DOHH2 (cell line): ENCODE measurements around the gene BRICD5.

Source experiments
- H3F3A ChIP-seq: fragments of 200-600 bp; sonication (generic), shearing (Covaris generic); 2 replicates; pipeline ENCODE4 v1.6.0; 2016; ENCODE audit warnings: antibody characterized with exemption, mild to moderate bottlenecking; ENCODE audit not compliant: control insufficient read depth, insufficient read depth
- H3K27ac ChIP-seq: fragments of 200-600 bp; sonication (generic); 2 replicates; pipeline ENCODE4 v1.5.1; 2014; ENCODE audit warnings: low read depth, mild to moderate bottlenecking, low read length, moderate library complexity
- H3K27me3 ChIP-seq: fragments of 200-600 bp; sonication (generic); 2 replicates; pipeline ENCODE4 v1.6.1; 2014; ENCODE audit warnings: mild to moderate bottlenecking, low read length, mixed read lengths; ENCODE audit not compliant: control insufficient read depth
- H3K36me3 ChIP-seq: fragments of 200-600 bp; sonication (generic); 2 replicates; pipeline ENCODE4 v1.6.1; 2014; ENCODE audit warnings: mild to moderate bottlenecking, low read length, moderate library complexity, mixed read lengths; ENCODE audit not compliant: control insufficient read depth
- H3K4me1 ChIP-seq: fragments of 200-600 bp; sonication (generic); 2 replicates; pipeline ENCODE4 v1.6.1; 2014; ENCODE audit warnings: mild to moderate bottlenecking, low read length, mixed read lengths; ENCODE audit not compliant: control insufficient read depth
- H3K4me2 ChIP-seq: fragments of 200-600 bp; sonication (generic); 2 replicates; pipeline ENCODE4 v1.6.0; 2014; ENCODE audit warnings: mild to moderate bottlenecking, low read length, moderate library complexity
- H3K4me3 ChIP-seq: fragments of 200-600 bp; sonication (generic); 2 replicates; pipeline ENCODE4 v1.5.1; 2014; ENCODE audit warnings: mild to moderate bottlenecking, low read length, mixed read lengths
- H3K79me2 ChIP-seq: fragments of 200-600 bp; sonication (generic); 2 replicates; pipeline ENCODE4 v1.6.1; 2014; ENCODE audit warnings: mild to moderate bottlenecking, low read length, mixed read lengths; ENCODE audit not compliant: control insufficient read depth
- H3K9me2 ChIP-seq: fragments of 200-600 bp; sonication (generic); replicated peaks from 2 replicates; pipeline ENCODE4 v1.6.1; 2014; ENCODE audit warnings: mild to moderate bottlenecking, low read length, mixed read lengths; ENCODE audit not compliant: control insufficient read depth
- H3K9me3 ChIP-seq: fragments of 200-600 bp; sonication (generic); 2 replicates; pipeline ENCODE4 v1.6.1; 2014; ENCODE audit warnings: antibody characterized with exemption, low read length, mixed read lengths; ENCODE audit not compliant: control insufficient read depth, insufficient read depth
- H4K20me1 ChIP-seq: fragments of 200-600 bp; sonication (generic); 2 replicates; pipeline ENCODE4 v1.6.0; 2014; ENCODE audit warnings: low read depth, mild to moderate bottlenecking, antibody characterized with exemption, low read length, moderate library complexity; ENCODE audit not compliant: control insufficient read depth, insufficient read depth
- EZH2phosphoT487 ChIP-seq: fragments of 200-600 bp; sonication (generic); IDR thresholded peaks from 2 replicates; pipeline ENCODE4 v1.6.1; 2017; ENCODE audit warnings: borderline replicate concordance, mild to moderate bottlenecking, antibody characterized with exemption, low read length, moderate library complexity, mixed read lengths
- TF ChIP-seq, protein P1 (sequence below): fragments of 200-600 bp; sonication (generic); IDR thresholded peaks from one replicate; pipeline ENCODE4 v1.5.1; 2014; ENCODE audit warnings: antibody characterized with exemption, mild to moderate bottlenecking, low read depth, low read length; ENCODE audit not compliant: poor library complexity, severe bottlenecking

BRICD5 gene

DNA sequence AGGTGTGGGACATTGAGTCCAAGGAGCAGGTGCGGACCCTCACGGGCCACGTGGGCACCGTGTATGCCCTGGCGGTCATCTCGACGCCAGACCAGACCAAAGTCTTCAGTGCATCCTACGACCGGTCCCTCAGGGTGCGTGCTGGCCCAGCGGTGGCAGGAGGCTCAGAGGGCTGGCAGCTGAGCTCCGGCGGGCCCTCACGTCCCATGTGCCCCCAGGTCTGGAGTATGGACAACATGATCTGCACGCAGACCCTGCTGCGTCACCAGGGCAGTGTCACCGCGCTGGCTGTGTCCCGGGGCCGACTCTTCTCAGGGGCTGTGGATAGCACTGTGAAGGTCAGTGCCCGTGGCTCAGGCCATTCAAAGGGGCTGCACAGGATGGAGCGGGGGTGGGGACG is 34.6 kb downstream of the BRICD5 start:
- no peaks in the 10 kb centered on the region for H3K9me3 ChIP-seq
- no peak overlapping the region for H3K4me2 ChIP-seq
- TF ChIP-seq, protein P1, sequence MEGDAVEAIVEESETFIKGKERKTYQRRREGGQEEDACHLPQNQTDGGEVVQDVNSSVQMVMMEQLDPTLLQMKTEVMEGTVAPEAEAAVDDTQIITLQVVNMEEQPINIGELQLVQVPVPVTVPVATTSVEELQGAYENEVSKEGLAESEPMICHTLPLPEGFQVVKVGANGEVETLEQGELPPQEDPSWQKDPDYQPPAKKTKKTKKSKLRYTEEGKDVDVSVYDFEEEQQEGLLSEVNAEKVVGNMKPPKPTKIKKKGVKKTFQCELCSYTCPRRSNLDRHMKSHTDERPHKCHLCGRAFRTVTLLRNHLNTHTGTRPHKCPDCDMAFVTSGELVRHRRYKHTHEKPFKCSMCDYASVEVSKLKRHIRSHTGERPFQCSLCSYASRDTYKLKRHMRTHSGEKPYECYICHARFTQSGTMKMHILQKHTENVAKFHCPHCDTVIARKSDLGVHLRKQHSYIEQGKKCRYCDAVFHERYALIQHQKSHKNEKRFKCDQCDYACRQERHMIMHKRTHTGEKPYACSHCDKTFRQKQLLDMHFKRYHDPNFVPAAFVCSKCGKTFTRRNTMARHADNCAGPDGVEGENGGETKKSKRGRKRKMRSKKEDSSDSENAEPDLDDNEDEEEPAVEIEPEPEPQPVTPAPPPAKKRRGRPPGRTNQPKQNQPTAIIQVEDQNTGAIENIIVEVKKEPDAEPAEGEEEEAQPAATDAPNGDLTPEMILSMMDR: no peak
- TF ChIP-seq EZH2phosphoT487: no peak
- H3K79me2 ChIP-seq: no peaks in the 10 kb centered on the region
- peaks cover 62% of the 10 kb centered on the region for H3K36me3 ChIP-seq
- no peaks in the 10 kb centered on the region for H3F3A ChIP-seq
- no peaks in the 10 kb centered on the region for H4K20me1 ChIP-seq
- no peak overlapping the region for H3K27ac ChIP-seq
- H3K4me1 ChIP-seq: no peaks in the 10 kb centered on the region
- H3K4me3 ChIP-seq: no peak overlapping the region
- H3K27me3 ChIP-seq: no peaks in the 10 kb centered on the region
- no peaks in the 10 kb centered on the region for H3K9me2 ChIP-seq

DNA sequence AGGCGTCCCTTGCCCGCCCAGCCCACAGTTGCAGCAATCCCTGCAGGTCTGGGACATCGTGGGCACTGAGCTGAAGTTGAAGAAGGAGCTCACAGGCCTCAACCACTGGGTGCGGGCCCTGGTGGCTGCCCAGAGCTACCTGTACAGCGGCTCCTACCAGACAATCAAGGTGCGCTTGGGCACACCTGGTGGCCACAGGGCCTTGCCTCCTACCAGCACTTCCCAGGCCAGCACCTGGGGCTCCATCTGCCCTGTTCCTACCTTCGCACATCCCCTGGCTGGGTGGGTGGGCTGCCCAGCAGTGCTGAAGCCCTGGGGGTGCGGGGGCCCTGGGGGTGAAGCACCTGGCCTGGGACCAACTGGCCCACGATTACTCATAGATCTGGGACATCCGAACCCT is 35.2 kb downstream of the BRICD5 start:
- Histone ChIP-seq H3K4me1 (no peaks in the 10 kb centered on the region), H3K9me3 (no peaks in the 10 kb centered on the region), H3K79me2 (no peaks in the 10 kb centered on the region), H3K4me3 (no peak overlapping the region), H3K9me2 (no peaks in the 10 kb centered on the region), H3F3A (no peaks in the 10 kb centered on the region), H3K4me2 (no peak overlapping the region), H3K36me3 (peaks cover 62% of the 10 kb centered on the region), H3K27ac (no peak overlapping the region), H4K20me1 (no peaks in the 10 kb centered on the region), H3K27me3 (no peaks in the 10 kb centered on the region)
- no peak for TF ChIP-seq EZH2phosphoT487
- TF ChIP-seq, protein P1: no peak

DNA sequence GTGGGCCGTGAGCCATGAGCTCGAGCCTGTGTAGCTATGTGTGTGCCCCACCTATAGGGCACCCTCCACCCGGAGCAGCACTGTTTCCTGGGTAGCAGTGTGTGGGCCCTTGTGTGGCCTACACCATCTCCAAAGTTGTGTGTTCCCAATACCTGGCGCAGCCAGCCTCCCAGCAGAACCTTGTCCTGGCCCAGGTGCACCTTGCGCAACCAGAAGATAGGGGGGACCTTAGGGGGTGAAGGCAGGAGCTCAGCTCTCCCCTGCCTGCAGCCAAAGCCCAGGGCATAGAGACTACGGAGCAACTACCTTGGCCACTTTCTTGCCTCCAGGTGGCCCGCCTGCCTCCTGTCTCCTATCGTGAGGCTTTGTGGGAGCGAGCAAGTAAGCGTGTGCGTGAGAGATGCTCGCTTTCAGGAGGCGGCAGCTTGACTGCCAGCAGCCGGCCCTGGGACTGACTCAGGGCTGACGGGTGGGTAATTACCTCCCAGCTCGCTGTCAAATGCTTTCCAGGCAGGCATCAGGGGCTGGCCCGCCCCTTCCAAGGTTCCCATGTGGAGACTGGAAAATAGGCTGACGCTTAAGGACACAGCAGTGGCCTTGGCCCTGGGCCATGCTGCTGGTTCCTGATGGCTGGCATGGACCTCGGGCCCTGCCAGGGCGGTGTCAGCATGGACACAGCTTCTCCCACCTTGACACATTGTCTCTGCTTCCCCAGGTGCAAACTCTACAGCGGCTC is 36.1 kb downstream of the BRICD5 start:
- H3K27ac ChIP-seq: no peak overlapping the region
- no peaks in the 10 kb centered on the region for H3K9me3 ChIP-seq
- no peaks in the 10 kb centered on the region for H4K20me1 ChIP-seq
- no peaks in the 10 kb centered on the region for H3F3A ChIP-seq
- no peaks in the 10 kb centered on the region for H3K27me3 ChIP-seq
- peaks cover 64% of the 10 kb centered on the region for H3K36me3 ChIP-seq
- H3K4me1 ChIP-seq: no peaks in the 10 kb centered on the region
- TF ChIP-seq, protein P1: no peak
- no peak for TF ChIP-seq EZH2phosphoT487
- no peak overlapping the region for H3K4me2 ChIP-seq
- no peak overlapping the region for H3K4me3 ChIP-seq
- no peaks in the 10 kb centered on the region for H3K79me2 ChIP-seq
- no peaks in the 10 kb centered on the region for H3K9me2 ChIP-seq
